Smooth muscle cell (in vitro differentiated cells): ENCODE results near the gene ELL2. TPM values are rescaled to one million over a fixed set of nuclear protein-coding genes. Genes with fewer than 3 reads are reported as not detected.

Experiments
- DNase-seq: peaks from one replicate; lab custom pipeline; 2025; ENCODE audit not compliant: unreplicated experiment; lab: John Stamatoyannopoulos, UW
- H2AFZ ChIP-seq: fragments of 200-600 bp; sonication (generic); 2 replicates; pipeline ENCODE4 v1.6.0; 2016; ENCODE audit warnings: antibody characterized with exemption, low read depth, mild to moderate bottlenecking
- H3F3A ChIP-seq: fragments of 200-600 bp; sonication (generic); 2 replicates; pipeline ENCODE4 v1.6.0; 2017; ENCODE audit warnings: antibody characterized with exemption, low read depth
- H3K27ac ChIP-seq: fragments of 200-600 bp; sonication (generic); 2 replicates; pipeline ENCODE4 v1.5.1; 2016; ENCODE audit warnings: low read depth, mild to moderate bottlenecking
- H3K27me3 ChIP-seq: fragments of 200-600 bp; sonication (generic); 2 replicates; pipeline ENCODE4 v1.6.1; 2016; ENCODE audit warnings: low read depth, mild to moderate bottlenecking
- H3K36me3 ChIP-seq: fragments of 200-600 bp; sonication (generic); 2 replicates; pipeline ENCODE4 v1.5.1; 2016; ENCODE audit warnings: low read depth
- H3K4me1 ChIP-seq: fragments of 200-600 bp; sonication (generic); 2 replicates; pipeline ENCODE4 v1.5.1; 2016; ENCODE audit warnings: low read depth
- H3K4me2 ChIP-seq: fragments of 200-600 bp; sonication (generic); 2 replicates; pipeline ENCODE4 v1.6.0; 2016; ENCODE audit warnings: mild to moderate bottlenecking
- H3K4me3 ChIP-seq: fragments of 200-600 bp; sonication (generic); 2 replicates; pipeline ENCODE4 v1.5.1; 2016; ENCODE audit warnings: mild to moderate bottlenecking
- H3K79me2 ChIP-seq: fragments of 200-600 bp; sonication (generic); 2 replicates; pipeline ENCODE4 v1.6.0; 2016; ENCODE audit warnings: low read depth, mild to moderate bottlenecking
- H3K9ac ChIP-seq: fragments of 200-600 bp; sonication (generic); 2 replicates; pipeline ENCODE4 v1.6.0; 2016; ENCODE audit warnings: low read depth
- H3K9me3 ChIP-seq: fragments of 200-600 bp; sonication (generic); replicated peaks from 2 replicates; pipeline ENCODE4 v1.5.1; 2016; ENCODE audit warnings: low read depth
- H4K20me1 ChIP-seq: fragments of 200-600 bp; sonication (generic); 2 replicates; pipeline ENCODE4 v1.6.0; 2016; ENCODE audit warnings: low read depth
- CTCF ChIP-seq: fragments of 200-600 bp; sonication (generic); IDR thresholded peaks from 2 replicates; pipeline ENCODE4 v1.5.1; 2017; ENCODE audit warnings: borderline replicate concordance, mild to moderate bottlenecking, antibody characterized with exemption; ENCODE audit not compliant: insufficient read depth, poor library complexity, severe bottlenecking
- WGBS: methylation state at CpG from one replicate; pipeline ENCODE4 v1.1.7; 2016; ENCODE audit warnings: low lambda C conversion rate; 5-methylcytosine and 5-hydroxymethylcytosine counted together
- polyA plus RNA-seq: library from polyadenylated mRNA; unstranded; fragments of >200 nt; fragmentation: Nextera tagmentation; extraction: Ambion mirVana; gene quantifications from 2 replicates; pipeline ENCODE4 v1.2.1, GENCODE V29; 2016
- total RNA-seq: library from RNA; depleted of rRNA; stranded (reverse); fragments of >200 nt; gene quantifications from 2 replicates; pipeline ENCODE4 v1.2.3, GENCODE V29; 2014

Gene ELL2
- total and polyA plus RNA-seq, 2 experiments from 2014 or later: 14.4 to 49.9 TPM

GRCh38 chr5:95925939-95926338 is 35.7 kb downstream of the ELL2 start:
- Histone ChIP-seq H2AFZ (no peak overlapping the region), H3K4me3 (no peak overlapping the region), H3K9ac (no peak overlapping the region), H4K20me1 (peaks cover 82% of the 10 kb centered on the region), H3F3A (peaks cover 6% of the 10 kb centered on the region), H3K79me2 (peaks cover 33% of the 10 kb centered on the region), H3K36me3 (no peaks in the 10 kb centered on the region), H3K27ac (no peak overlapping the region), H3K4me1 (no peaks in the 10 kb centered on the region), H3K4me2 (no peak overlapping the region), H3K27me3 (no peaks in the 10 kb centered on the region), H3K9me3 (no peaks in the 10 kb centered on the region)
- no peak for DNase-seq
- TF ChIP-seq CTCF: no peak

- whole genome bisulfite sequencing: 87% methylated on average over 2 of the region's 2 CpGs
- H3K27ac ChIP-seq: peak overlapping the region; percentile 23
Measured at GRCh38 chr5:95925378-95925744, 36.3 kb downstream of the ELL2 start.

GRCh38 chr5:95924720-95925377 is 36.8 kb downstream of the ELL2 start:
- Histone ChIP-seq H3K4me1 (no peaks in the 10 kb centered on the region), H3K27ac (peak overlapping the region; percentile 23), H3F3A (peaks cover 6% of the 10 kb centered on the region), H4K20me1 (peaks cover 82% of the 10 kb centered on the region), H3K4me3 (no peak overlapping the region), H2AFZ (no peak overlapping the region), H3K4me2 (no peak overlapping the region), H3K36me3 (no peaks in the 10 kb centered on the region), H3K9me3 (no peaks in the 10 kb centered on the region), H3K27me3 (no peaks in the 10 kb centered on the region), H3K9ac (no peak overlapping the region), H3K79me2 (peaks cover 29% of the 10 kb centered on the region)
- no peak for TF ChIP-seq CTCF
- DNase-seq: no peak
- 52% methylated on average over 4 of the region's 4 CpGs for WGBS

More at GRCh38 chr5:95925378-95925744, 36.3 kb downstream of the ELL2 start:
- Histone ChIP-seq H3K4me1 (no peaks in the 10 kb centered on the region), H4K20me1 (peaks cover 83% of the 10 kb centered on the region), H3K79me2 (peaks cover 31% of the 10 kb centered on the region), H3K27me3 (no peaks in the 10 kb centered on the region), H3K36me3 (no peaks in the 10 kb centered on the region), H3K4me2 (no peak overlapping the region), H3F3A (peaks cover 6% of the 10 kb centered on the region), H3K9me3 (no peaks in the 10 kb centered on the region), H3K4me3 (no peak overlapping the region), H3K9ac (no peak overlapping the region), H2AFZ (no peak overlapping the region)
- no peak for DNase-seq
- TF ChIP-seq CTCF: no peak

GRCh38 chr5:95923918-95924544 is 37.6 kb downstream of the ELL2 start:
- Histone ChIP-seq H3K36me3 (no peaks in the 10 kb centered on the region), H3K27me3 (no peaks in the 10 kb centered on the region), H3K79me2 (peaks cover 29% of the 10 kb centered on the region), H3K4me3 (no peak overlapping the region), H3K4me1 (no peaks in the 10 kb centered on the region), H3K27ac (peak overlapping the region; percentile 23), H3K4me2 (no peak overlapping the region), H3F3A (peaks cover 6% of the 10 kb centered on the region), H2AFZ (no peak overlapping the region), H3K9me3 (no peaks in the 10 kb centered on the region), H4K20me1 (peaks cover 86% of the 10 kb centered on the region), H3K9ac (no peak overlapping the region)
- DNase-seq: no peak
- 98% methylated on average over 2 of the region's 2 CpGs for WGBS
- no peak for TF ChIP-seq CTCF
